ENCODE measurements around the gene WFIKKN2. TPM values are rescaled to one million over a fixed set of nuclear protein-coding genes. Genes with fewer than 3 reads are reported as not detected.

The WFIKKN2 gene
- total and polyA plus RNA-seq, 2 donors (not counting 1 experiment from before 2014, with no cell fraction given) = 0.02 to 0.33 TPM

DNA sequence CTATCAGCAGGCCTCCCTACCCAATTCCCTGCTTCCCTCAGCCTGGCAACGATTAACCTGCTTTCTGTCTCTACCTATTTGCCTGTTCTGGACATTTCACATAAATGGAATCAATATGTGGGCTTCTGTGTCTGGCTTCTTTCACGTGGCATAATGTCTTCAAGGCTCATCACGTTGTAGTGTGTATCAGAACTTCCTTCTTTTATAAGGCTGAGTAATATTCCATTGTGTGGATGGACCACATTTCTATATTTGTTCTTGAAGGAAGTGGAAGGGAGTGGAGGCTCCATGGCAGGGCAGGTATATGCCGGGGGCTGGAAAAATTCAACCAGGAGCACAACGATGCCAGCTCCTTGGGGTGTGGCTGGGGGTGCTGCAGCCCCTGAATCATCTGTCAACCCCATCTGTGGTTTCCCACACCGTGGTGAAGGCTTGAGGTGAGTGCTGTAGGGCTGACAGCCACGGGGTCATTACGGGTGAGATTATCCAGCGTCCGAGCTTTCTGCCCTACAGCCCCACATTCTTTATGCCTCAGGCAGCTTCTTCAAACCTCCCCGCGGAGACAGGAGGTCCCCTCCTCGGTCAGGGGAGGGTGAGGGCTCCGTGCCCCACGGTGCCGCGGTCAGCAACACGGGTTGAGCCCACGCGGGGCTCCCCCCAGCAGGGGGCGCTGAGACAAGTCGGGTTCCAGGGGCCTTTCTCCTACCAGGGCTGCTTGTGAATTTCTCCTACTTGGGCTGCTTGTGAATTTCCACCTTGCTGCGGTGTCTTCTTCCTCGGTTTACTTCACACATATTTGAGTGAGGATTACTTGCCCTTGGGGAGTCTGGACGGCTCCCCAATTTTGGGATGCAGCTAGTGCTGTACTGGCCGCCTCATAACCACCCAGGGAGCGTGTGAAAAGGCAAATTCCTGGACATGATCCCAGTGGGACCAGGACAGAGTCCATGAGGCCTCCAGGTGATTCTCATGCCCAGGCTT lies 18.3 kb upstream of the WFIKKN2 start:
- peak in 1 of 2 donors; percentile 23 for DNase-seq (ENCODE audit: low read depth in 2 of 2)
- Histone ChIP-seq H4K20me1 (ENCODE audit: control insufficient read depth, extremely low read depth, insufficient read depth, low read length) (no peaks in the 10 kb centered on the region), H3K4me1 (ENCODE audit: control insufficient read depth, extremely low read depth, insufficient read depth, low read length) (no peaks in the 10 kb centered on the region), H3K27me3 (ENCODE audit: control insufficient read depth, insufficient read depth, low read length) (peaks cover 10% of the 10 kb centered on the region), H3K9me3 (ENCODE audit: control insufficient read depth, insufficient read depth, low read depth, low read length) (no peaks in the 10 kb centered on the region), H3K4me2 (ENCODE audit: extremely low read depth, insufficient read depth, low read length) (no peak overlapping the region), H3K4me3 (replicated peaks in 1 of 4; ENCODE audit: control extremely low read depth in 1 of 4, insufficient read depth in 1 of 4, low read depth in 3 of 4, low read length in 4 of 4) (no peak overlapping the region), H3K27ac (ENCODE audit: insufficient read depth, low read length) (no peak overlapping the region), H3K9ac (ENCODE audit: insufficient read depth, low read length) (no peak overlapping the region), H3K79me2 (ENCODE audit: control insufficient read depth, insufficient read depth, low read length) (no peaks in the 10 kb centered on the region), H2AFZ (ENCODE audit: low read length) (no peak overlapping the region), H3K36me3 (ENCODE audit: control insufficient read depth, insufficient read depth, low read length) (no peaks in the 10 kb centered on the region)
- TF ChIP-seq, protein P1, sequence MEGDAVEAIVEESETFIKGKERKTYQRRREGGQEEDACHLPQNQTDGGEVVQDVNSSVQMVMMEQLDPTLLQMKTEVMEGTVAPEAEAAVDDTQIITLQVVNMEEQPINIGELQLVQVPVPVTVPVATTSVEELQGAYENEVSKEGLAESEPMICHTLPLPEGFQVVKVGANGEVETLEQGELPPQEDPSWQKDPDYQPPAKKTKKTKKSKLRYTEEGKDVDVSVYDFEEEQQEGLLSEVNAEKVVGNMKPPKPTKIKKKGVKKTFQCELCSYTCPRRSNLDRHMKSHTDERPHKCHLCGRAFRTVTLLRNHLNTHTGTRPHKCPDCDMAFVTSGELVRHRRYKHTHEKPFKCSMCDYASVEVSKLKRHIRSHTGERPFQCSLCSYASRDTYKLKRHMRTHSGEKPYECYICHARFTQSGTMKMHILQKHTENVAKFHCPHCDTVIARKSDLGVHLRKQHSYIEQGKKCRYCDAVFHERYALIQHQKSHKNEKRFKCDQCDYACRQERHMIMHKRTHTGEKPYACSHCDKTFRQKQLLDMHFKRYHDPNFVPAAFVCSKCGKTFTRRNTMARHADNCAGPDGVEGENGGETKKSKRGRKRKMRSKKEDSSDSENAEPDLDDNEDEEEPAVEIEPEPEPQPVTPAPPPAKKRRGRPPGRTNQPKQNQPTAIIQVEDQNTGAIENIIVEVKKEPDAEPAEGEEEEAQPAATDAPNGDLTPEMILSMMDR (conservative IDR thresholded peaks at IDR 0.05 in 1 of 2, IDR thresholded peaks at IDR 0.05 in 1 of 2; ENCODE audit: low read depth in 1 of 2, low read length in 2 of 2) = peak; percentile 63 to 78
- no peak for TF ChIP-seq EZH2 (IDR thresholded peaks at IDR 0.05; ENCODE audit: low read length, missing control alignments)

DNA sequence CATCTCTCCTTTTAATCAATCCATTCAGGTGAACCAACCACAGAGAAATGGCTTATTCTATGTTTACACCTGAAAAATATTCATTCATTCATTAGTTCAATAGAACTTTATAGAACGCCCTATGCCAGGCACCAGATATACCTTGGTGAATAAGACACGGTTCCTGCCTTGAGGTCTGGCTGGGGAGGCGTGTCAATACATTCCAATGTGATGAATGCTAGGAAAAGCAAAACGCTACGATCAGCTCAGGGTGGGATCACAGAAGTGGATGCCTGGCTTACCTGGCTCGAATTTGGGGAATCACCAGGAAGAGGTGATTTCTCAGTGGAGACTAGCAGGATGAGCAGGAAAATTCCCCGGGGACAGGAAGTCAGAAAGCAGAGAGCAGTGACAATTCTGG lies 17.5 kb upstream of the WFIKKN2 start:
- H3K36me3 ChIP-seq (ENCODE audit: control insufficient read depth, insufficient read depth, low read length) = no peaks in the 10 kb centered on the region
- no peaks in the 10 kb centered on the region for H3K9me3 ChIP-seq (ENCODE audit: control insufficient read depth, insufficient read depth, low read depth, low read length)
- TF ChIP-seq, protein P1 (conservative IDR thresholded peaks at IDR 0.05 in 1 of 2, IDR thresholded peaks at IDR 0.05 in 1 of 2; ENCODE audit: low read depth in 1 of 2, low read length in 2 of 2) = no peak
- TF ChIP-seq EZH2 (IDR thresholded peaks at IDR 0.05; ENCODE audit: low read length, missing control alignments) = no peak
- H3K79me2 ChIP-seq (ENCODE audit: control insufficient read depth, insufficient read depth, low read length) = no peaks in the 10 kb centered on the region
- no peaks in the 10 kb centered on the region for H3K4me1 ChIP-seq (ENCODE audit: control insufficient read depth, extremely low read depth, insufficient read depth, low read length)
- H3K27me3 ChIP-seq (ENCODE audit: control insufficient read depth, insufficient read depth, low read length) = peaks cover 10% of the 10 kb centered on the region
- H4K20me1 ChIP-seq (ENCODE audit: control insufficient read depth, extremely low read depth, insufficient read depth, low read length) = no peaks in the 10 kb centered on the region
- no peak overlapping the region for H3K4me3 ChIP-seq (replicated peaks in 1 of 4; ENCODE audit: control extremely low read depth in 1 of 4, insufficient read depth in 1 of 4, low read depth in 3 of 4, low read length in 4 of 4)
- no peak overlapping the region for H3K9ac ChIP-seq (ENCODE audit: insufficient read depth, low read length)
- peak in 1 of 2 donors; percentile 61 for DNase-seq (ENCODE audit: low read depth in 2 of 2)
- no peak overlapping the region for H3K27ac ChIP-seq (ENCODE audit: insufficient read depth, low read length)
- no peak overlapping the region for H3K4me2 ChIP-seq (ENCODE audit: extremely low read depth, insufficient read depth, low read length)
- H2AFZ ChIP-seq (ENCODE audit: low read length) = no peak overlapping the region

DNA sequence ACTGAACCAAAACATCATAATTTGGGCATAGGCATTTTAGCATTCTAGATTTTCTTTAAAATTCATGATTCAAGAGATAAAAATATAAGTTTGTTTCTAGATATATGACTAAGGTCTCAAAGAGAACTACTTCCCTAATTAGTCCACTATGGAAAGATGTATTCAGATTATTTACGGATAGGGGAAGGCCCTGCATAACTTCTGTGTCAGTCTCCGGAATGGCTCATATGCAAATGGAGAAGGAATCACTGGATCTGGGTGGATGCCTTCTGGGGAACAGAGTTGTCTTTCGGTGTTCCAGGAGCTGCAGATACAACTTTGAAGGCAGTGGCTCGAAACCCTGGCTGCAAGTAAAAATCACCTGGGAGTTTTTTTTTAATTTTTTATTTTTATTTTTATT lies 17.1 kb upstream of the WFIKKN2 start:
- Histone ChIP-seq H3K27ac (ENCODE audit: insufficient read depth, low read length) (no peak overlapping the region), H3K36me3 (ENCODE audit: control insufficient read depth, insufficient read depth, low read length) (no peaks in the 10 kb centered on the region), H3K9me3 (ENCODE audit: control insufficient read depth, insufficient read depth, low read depth, low read length) (no peaks in the 10 kb centered on the region), H4K20me1 (ENCODE audit: control insufficient read depth, extremely low read depth, insufficient read depth, low read length) (no peaks in the 10 kb centered on the region), H3K9ac (ENCODE audit: insufficient read depth, low read length) (no peak overlapping the region), H3K27me3 (ENCODE audit: control insufficient read depth, insufficient read depth, low read length) (peaks cover 10% of the 10 kb centered on the region), H3K4me1 (ENCODE audit: control insufficient read depth, extremely low read depth, insufficient read depth, low read length) (no peaks in the 10 kb centered on the region), H3K4me3 (replicated peaks in 1 of 4; ENCODE audit: control extremely low read depth in 1 of 4, insufficient read depth in 1 of 4, low read depth in 3 of 4, low read length in 4 of 4) (no peak overlapping the region), H3K79me2 (ENCODE audit: control insufficient read depth, insufficient read depth, low read length) (no peaks in the 10 kb centered on the region), H3K4me2 (ENCODE audit: extremely low read depth, insufficient read depth, low read length) (no peak overlapping the region), H2AFZ (ENCODE audit: low read length) (no peak overlapping the region)
- DNase-seq (ENCODE audit: low read depth in 2 of 2) = no peak
- no peak for TF ChIP-seq EZH2 (IDR thresholded peaks at IDR 0.05; ENCODE audit: low read length, missing control alignments)
- TF ChIP-seq, protein P1 (conservative IDR thresholded peaks at IDR 0.05 in 1 of 2, IDR thresholded peaks at IDR 0.05 in 1 of 2; ENCODE audit: low read depth in 1 of 2, low read length in 2 of 2) = no peak
